Omental fat pad (tissue), 4 donors: ENCODE measurements around the gene MUCL3. TPM values are rescaled to one million over a fixed set of nuclear protein-coding genes. Genes with fewer than 3 reads are reported as not detected.

Experiments used
- ATAC-seq: fragments of 150-250 bp; one replicate; pipeline ENCODE4 v1.9.1; 2016; ENCODE audit warnings: mild to moderate bottlenecking, moderate library complexity; ENCODE audit not compliant: low FRiP score
- DNase-seq: peaks from one replicate; pipeline ENCODE4 v3.0.0-alpha.2; 2019; ENCODE audit warnings: low spot score
- CTCF ChIP-seq, 3 donors: fragments of 450-650 bp; IDR thresholded peaks; one replicate each; pipeline ENCODE4 v1.5.1; 2016 to 2017; ENCODE audit warnings: antibody characterized with exemption in 3 of 3, mild to moderate bottlenecking in 3 of 3, moderate library complexity in 2 of 3
- total RNA-seq, 4 donors: library from RNA; depleted of rRNA; stranded (reverse); fragments of >200 nt; gene quantifications; one replicate each; pipeline ENCODE4 v1.1.0, GENCODE V29; 2016

MUCL3 gene
- total RNA-seq, 4 donors from 2014 or later: 0.19 TPM; not detected in 3

GRCh38 chr6:30894381-30894780, 46.4 kb upstream of the MUCL3 start:
- ATAC-seq: no peak
- no peak for DNase-seq
- no peak for TF ChIP-seq CTCF (IDR thresholded peaks at IDR 0.05)

GRCh38 chr6:30894935-30895334, 45.8 kb upstream of the MUCL3 start:
- no peak for DNase-seq
- ATAC-seq: no peak
- TF ChIP-seq CTCF (IDR thresholded peaks at IDR 0.05): no peak

- DNase-seq (no peak), ATAC-seq (no peak)
- TF ChIP-seq CTCF (IDR thresholded peaks at IDR 0.05): no peak
Observed at GRCh38 chr6:30895343-30895742, 45.4 kb upstream of the MUCL3 start.

- TF ChIP-seq CTCF (IDR thresholded peaks at IDR 0.05): no peak
- DNase-seq (no peak), ATAC-seq (no peak)
Observed at GRCh38 chr6:30896541-30896940, 44.2 kb upstream of the MUCL3 start.

GRCh38 chr6:30897882-30898281, 42.9 kb upstream of the MUCL3 start:
- no peak for TF ChIP-seq CTCF (IDR thresholded peaks at IDR 0.05)
- DNase-seq (no peak), ATAC-seq (no peak)

GRCh38 chr6:30898750-30899360, 41.9 kb upstream of the MUCL3 start:
- no peak for ATAC-seq
- TF ChIP-seq CTCF (IDR thresholded peaks at IDR 0.05): no peak
- DNase-seq: no peak

- DNase-seq: no peak
- no peak for ATAC-seq
- no peak for TF ChIP-seq CTCF (IDR thresholded peaks at IDR 0.05)
Observed at GRCh38 chr6:30900863-30901417, 39.8 kb upstream of the MUCL3 start.
